ENCODE data around the gene TM4SF1.
"Not testable (repeated sequence)": the region's sequence is repeated elsewhere in the genome, so short reads cannot be mapped to it uniquely, and the experiment has no call there.

The TM4SF1 gene

DNA sequence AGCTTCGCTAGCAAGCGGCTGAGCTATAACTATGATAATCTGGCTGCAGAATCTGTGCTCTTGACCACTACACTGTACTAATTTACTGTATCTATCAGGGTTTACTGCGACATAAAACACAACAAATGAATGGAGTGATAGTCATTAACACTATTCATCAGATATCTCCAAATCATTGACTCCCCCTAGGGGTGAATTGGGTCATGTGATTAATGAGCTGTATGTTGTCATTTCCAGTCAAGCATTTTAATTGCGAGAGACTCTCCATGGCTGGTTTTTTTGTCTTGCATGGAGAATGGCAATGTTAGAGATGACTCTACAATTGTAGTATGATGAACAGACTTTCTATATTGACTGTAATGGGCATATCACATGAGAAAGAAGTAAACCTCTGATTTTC, 33.5 kb downstream of the TM4SF1 start:
- no peak for DNase-seq (ENCODE audit: low spot score)

DNA sequence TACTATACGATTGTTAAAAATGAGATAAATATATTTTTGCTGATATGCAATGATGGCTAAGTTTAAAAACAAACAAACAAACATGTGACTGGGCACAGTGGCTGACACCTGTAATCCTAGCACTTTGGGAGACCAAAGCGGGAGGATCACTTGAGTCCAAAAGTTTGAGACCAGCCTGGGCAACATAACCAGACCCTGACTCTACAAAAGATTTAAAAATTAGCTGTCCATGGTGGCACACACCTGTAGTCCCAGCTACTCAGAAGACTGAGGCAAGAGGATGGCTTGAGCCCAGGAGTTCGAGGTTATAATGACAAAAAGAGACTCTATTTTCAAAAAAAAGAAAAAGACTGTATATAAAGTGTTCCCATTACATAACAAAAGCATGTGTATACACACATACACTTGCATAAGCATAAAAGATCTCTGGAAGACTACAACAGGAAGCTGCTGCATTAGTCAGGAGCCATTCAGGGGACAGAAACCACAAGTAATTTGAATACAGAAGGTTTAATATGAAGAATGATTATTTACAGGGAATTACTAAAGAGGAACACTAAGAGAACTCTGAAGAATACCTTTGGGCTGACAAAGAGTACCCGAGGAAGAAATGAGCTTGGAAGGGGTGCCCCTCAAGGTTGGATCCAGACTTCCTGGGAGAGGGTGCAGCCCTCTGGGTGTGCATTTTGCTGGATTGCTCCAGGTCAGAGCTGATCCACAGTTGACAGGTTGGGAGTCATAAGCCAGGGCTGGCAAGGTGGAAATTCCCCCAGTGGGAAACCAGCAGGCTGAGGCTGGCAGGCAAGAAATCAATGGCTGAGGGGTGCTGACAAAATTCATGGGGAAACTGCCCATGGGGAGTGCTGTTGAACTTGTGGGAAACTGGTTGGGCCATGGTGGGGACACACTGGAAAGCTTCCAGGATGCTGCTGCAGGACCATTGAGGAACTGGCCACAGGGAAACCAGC, 34.8 kb downstream of the TM4SF1 start:
- peak; percentile 18 for DNase-seq (ENCODE audit: low spot score)

DNA sequence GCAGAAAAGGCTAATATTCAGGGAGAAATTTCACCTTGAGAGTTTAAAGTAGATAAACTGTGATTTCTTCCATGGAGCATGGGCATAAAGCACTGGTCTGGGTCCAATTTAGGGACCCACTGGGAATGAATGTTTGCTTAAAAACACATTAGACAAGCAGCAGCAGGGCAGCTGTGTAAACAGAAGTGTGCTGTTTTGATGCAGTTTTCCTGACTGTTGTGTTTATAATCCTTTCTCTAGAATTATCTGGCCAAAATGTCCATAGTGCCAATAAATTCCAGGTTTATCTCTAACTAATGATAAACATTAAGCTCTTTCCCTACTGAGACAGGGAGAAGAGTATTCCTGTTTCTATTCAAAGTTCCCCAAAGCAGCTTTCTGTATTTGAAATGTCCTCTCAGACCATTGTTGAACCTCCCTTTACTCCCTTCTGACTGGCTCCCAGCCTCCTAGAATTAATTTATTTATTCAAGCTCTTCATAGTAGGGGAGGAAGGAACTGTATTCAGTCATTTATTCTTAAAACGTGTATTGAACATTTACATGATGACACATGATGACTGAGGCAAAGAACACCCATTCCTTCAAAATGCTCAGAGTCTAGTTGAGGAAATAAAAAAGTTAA, 37.0 kb downstream of the TM4SF1 start:
- no peak for DNase-seq (ENCODE audit: low spot score)

DNA sequence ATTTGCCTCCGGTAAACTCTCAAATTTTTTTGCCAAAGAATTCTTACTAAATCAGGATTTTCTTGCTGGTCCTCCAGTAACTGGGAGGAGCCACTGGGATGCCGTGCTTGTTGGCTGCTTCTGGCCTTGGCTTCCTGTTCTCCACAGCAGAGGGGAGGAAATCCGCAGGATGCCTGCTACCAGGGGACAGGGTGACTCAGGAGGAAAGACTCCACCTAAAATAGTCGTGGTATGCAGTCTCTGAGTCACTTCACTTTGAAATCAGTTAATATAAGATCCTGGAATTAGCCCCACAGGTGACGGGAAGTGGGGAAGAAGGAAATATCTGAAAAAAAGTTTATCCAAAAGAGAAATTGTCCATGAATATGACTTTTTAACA, 37.5 kb downstream of the TM4SF1 start:
- peak; percentile 88 for DNase-seq (ENCODE audit: low spot score)

DNA sequence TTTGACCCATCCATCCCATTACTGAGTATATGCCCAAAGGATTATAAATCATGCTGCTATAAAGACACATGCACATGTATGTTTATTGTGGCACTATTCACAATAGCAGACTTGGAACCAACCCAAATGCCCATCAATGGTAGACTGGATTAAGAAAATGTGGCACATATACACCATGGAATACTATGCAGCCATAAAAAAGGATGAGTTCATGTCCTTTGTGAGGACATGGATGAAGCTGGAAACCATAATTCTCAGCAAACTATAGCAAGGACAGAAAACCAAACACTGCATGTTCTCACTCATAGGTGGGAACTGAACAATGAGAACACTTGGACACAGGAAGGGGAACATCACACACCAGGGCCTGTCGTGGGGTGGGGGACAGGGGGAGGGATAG, 40.0 kb downstream of the TM4SF1 start:
- DNase-seq (ENCODE audit: low spot score) = not testable (repeated sequence)

DNA sequence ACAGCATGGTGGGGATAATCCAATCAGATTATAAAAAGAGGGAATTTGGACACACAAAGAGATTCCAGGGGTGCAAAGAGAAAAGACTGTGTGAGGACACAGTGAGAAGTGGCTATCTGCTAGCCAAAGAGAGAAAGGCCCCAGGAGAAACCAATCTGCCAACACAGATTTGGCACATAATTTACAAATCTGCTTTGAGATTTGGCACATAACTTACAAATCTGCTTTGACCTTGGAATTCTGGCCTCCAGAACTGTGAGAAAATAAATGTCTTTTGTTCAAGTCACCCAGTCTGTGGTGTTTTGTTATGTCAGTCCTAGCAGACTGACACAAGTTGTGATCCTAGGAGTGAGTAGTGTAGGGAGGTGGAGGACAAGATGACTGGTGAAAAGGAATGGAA, 40.5 kb downstream of the TM4SF1 start:
- DNase-seq (ENCODE audit: low spot score) = no peak

DNA sequence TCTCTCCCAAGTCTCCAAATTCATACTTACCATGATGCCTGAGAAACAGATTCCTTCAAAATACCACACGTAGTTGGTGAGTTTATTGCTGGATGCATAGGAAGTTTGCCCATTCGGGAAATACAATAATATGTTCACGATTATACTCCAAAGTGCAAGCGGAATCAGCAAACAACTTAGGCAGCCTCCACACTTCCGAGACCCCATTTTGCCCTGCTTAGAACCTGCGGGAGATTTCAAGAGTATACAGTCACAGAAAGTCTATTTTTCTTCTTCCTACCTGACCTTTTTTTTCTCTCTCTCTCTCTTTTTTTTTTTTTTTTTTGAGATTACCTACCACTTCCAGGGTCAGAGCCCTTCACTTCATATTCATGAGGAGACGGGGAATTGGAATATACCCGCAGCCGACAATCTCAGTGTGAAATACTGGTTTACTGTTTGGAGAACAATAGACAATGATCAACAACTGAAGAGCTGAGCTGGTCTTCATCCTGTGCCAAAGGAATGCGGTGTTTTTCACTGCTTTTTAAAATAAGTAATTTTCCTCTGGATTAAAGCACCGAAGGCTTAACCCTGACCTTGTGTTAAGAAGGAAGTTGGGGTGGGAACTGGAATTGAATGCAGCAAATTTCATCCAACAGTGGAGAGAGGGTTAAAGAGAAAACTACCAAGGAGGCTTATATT, 44.1 kb downstream of the TM4SF1 start, which contains the start of gene TM4SF18:
Gene TM4SF18, minus strand, starts transcription at position 461 of the 684 bp plus-strand sequence. Its CDS starts 254 bp downstream, at position 207.
- DNase-seq (ENCODE audit: low spot score) = no peak

DNA sequence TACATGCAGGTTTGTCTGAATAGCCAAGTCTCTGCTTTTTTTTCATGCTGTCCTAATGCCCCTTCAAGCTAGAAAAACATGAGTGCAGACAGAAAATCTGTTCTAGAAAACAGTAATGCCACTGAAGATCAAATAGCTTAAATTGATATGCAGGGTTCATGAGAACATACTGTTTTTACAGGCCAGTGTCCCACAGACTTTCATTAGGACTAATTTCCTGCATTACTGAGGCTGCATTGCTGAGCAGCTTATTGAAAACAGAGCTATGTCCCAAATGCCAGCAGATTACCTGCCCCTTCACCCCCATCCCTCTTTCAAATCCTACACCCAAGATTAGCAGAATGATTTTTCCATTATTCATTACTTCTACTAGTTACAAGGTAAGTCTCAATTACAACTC, 44.7 kb downstream of the TM4SF1 start:
- DNase-seq (ENCODE audit: low spot score) = no peak

DNA sequence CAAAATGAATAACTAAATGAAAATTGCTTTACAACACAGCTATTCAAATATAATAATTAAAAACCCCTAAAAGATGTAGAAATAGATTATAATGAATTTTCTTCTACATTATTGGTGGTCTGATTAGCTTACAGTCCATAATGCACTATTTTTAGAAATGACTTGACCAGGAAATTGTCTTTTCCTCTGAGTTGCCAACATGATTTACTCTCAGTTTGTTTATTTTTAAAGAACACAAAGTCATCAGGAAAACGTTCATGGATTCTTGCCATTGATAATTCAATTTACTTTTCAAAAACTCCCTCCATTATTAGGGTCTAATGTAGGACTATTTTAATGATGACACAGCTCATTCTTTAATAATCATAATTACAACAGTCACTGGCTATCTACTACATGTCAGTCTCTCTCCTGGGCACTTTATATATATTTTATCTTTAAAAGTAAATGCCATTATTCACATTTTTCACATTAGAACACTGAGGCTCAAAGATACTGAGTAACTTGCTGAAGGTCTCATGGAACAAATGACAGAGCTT, 45.2 kb downstream of the TM4SF1 start:
- DNase-seq (ENCODE audit: low spot score) = no peak

DNA sequence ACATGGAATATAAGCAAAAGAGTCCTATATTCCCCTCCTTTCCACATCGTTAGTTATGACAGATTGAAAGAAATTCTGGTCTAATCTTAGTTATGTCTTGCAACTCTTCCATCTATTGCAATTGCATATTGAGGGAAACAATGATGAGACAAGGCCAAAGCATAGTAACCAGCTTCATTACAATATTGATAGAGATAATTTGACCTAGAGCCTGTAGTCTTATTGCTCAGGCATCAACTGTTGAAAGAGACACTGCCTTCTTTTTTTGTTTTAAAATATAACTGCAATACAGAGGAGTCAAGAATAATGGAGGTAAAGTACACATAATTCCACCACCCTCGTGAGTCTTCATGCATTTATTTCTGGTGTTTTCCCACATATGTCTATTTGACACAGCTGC, 46.1 kb downstream of the TM4SF1 start:
- no peak for DNase-seq (ENCODE audit: low spot score)

DNA sequence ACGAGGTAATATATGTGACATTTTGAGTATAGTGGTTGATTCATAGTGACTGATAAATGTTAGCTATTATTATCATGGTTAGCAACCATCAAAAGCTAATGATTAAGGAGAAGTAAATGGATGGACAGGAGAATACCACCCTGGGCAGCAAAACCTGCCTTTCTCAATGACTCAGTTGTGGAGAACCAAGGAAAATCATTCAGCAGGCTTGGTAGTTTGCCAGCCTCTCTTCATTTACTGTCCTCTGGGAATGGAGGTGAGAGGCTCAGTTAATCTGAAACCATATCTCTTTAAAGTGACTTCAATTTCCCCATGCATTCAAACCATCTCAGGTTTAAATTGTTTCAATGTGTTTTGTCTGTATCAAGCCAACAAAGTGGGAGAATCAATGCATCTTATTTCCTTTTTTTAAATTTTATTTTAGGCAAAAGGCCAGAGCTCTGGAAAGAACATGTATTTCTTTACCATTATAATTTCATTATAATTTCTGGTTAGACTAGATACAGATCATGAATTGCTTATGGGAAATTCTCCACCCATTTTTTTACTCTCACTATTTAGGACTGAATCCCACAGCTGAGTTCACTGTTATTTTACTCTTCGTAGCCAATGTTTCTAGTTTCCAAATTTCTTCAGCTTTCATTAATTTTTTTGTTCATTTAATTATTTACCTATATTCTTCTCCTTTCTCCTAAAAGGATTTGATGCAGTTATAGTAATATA, 46.7 kb downstream of the TM4SF1 start:
- DNase-seq (ENCODE audit: low spot score) = no peak

DNA sequence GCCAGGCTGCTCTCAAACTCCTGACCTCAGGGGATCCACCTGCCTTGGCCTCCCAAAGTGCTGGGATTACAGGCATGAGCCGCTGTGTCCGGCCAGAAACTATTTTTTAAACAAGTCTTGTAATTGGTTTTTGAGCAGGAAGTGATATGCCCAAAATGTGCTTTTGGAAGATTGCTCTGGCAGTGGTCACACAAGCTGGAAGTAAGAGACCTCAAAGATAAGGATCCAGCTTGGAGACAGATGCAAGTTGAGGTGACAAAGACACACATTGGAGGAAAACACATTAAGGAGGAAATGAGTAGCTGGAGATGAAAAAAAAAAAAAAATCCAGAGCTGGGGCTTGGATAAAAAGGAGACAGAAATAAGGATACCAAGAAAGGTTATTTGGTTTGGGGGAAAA, 50.3 kb downstream of the TM4SF1 start:
- no peak for DNase-seq (ENCODE audit: low spot score)

DNA sequence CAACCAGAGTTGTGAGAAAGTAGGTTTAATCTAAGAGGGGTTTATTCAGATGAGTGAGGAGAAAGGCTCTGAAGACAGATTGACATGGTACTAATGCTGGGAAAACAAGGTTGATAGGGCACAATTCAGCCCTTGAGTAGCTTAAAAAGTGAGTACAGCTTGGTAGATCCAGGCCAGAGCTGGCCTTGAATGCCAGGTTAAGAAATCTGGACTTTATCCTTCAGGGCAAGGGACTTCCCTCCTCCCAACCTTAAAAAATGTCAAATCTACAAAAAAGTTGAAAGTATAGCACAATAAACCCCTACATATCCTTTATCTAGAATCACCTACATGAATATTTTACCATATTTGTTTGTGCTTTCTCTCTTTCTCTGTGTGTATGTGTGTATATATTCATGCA, 51.9 kb downstream of the TM4SF1 start:
- DNase-seq (ENCODE audit: low spot score) = no peak

DNA sequence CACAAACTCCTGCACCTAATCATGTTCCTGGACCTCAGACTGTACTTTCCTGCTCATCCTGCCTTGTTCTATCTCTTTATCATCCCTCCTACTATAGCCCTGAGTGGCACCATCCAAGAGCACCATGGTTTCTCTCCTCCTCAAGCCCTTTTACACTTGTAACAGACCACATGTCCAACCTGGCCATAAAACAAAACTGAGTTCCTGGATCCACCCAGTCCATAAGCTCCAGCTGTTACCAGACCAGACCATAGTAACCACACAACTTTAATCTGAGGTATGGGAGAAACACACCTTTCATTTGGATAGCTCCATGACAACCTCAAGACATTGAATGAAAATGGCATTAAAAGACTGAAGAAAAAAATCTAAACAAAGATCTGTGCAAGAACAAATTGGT, 53.1 kb downstream of the TM4SF1 start:
- DNase-seq (ENCODE audit: low spot score) = no peak

DNA sequence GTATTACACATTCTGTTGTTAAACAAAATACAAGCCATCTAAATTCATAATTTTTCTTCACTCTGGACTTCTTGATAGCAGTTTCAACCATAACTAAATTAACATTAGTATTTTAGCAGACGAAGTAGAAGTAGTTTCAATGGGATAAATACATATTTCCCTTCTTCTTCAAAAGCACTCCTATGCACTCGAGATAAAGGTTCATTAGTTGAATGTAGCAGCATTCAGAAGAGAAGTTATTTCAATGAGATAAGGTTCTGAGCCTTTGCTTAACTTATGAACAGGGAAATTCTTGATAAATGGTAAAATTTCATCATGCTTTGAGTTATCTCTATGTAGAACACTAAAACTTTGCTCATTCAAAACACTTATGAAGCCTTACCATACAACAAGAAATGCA, 55.8 kb downstream of the TM4SF1 start:
- DNase-seq (ENCODE audit: low spot score) = no peak

DNA sequence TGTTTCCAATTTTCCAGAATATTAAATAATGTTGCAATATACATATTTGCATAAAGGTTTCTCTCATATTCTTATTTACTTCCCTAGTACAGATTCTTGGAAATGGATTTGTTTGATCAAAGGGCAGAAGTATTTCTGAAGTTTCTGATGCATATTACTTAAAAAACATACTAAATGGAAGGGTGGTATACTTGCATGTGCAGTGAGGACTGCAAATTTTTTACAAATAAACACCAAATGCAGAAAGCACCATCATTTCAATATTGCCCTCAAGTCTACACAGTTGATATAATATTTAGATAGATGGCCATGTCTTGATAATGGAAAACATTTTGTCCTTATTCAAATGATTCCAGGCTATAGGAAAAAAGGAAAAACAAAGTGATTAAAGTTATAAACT, 56.3 kb downstream of the TM4SF1 start:
- no peak for DNase-seq (ENCODE audit: low spot score)

DNA sequence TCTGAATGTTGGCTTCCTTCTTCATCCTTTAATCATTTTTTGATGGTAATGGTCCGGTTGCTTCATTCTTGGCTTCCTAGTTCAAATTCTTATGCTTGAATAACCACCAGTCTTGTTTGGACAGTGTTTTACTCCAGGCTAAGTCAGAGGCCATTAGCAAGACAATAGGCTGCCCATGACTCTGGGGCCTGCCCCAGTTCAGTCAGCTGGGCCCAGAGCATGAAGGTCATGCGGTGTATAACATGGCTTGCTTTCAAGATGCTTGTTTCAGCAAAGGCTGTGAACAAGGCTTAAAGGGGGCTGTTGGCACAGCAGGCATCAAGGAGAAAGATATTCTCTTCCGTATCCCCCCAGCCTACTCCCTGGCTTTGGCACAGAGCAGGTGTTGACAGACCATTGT, 57.7 kb downstream of the TM4SF1 start:
- no peak for DNase-seq (ENCODE audit: low spot score)
